ENCODE measurements around the gene SNCB.

Gene SNCB

DNA sequence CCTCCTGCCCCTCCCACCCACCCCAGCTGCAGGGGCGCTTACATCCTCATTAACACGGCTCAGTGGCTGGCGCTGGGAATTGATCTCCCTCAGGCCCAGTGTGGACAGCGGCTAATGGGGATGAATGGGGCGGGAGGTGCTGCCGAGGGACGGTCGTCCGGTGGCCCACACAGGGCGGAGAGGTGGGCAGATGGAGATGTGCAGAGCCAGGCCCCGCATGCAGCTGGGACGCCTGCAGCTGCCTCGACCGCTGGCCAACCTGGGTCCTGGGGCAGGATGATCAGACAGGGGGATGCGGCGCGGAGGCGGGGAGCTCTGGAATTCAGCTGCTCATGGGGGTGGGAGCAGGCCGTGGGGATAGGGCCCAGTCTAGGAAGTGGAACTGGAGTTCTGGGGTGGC is 34.6 kb upstream of the SNCB start:
- ATAC-seq (ENCODE audit: low read depth) (no peak), DNase-seq (ENCODE audit: low spot score) (no peak)
- Histone ChIP-seq H3K4me3 (ENCODE audit: severe bottlenecking) (no peak overlapping the region), H3K27me3 (ENCODE audit: insufficient read depth, poor library complexity, severe bottlenecking) (peaks cover 16% of the 10 kb centered on the region), H3K4me1 (ENCODE audit: insufficient read depth, poor library complexity, severe bottlenecking) (no peaks in the 10 kb centered on the region), H3K36me3 (ENCODE audit: low read depth) (no peaks in the 10 kb centered on the region), H3K27ac (ENCODE audit: poor library complexity, severe bottlenecking) (no peak overlapping the region), H3K9me3 (ENCODE audit: severe bottlenecking) (no peaks in the 10 kb centered on the region)
- TF ChIP-seq, protein P1, sequence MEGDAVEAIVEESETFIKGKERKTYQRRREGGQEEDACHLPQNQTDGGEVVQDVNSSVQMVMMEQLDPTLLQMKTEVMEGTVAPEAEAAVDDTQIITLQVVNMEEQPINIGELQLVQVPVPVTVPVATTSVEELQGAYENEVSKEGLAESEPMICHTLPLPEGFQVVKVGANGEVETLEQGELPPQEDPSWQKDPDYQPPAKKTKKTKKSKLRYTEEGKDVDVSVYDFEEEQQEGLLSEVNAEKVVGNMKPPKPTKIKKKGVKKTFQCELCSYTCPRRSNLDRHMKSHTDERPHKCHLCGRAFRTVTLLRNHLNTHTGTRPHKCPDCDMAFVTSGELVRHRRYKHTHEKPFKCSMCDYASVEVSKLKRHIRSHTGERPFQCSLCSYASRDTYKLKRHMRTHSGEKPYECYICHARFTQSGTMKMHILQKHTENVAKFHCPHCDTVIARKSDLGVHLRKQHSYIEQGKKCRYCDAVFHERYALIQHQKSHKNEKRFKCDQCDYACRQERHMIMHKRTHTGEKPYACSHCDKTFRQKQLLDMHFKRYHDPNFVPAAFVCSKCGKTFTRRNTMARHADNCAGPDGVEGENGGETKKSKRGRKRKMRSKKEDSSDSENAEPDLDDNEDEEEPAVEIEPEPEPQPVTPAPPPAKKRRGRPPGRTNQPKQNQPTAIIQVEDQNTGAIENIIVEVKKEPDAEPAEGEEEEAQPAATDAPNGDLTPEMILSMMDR (IDR thresholded peaks at IDR 0.05; ENCODE audit: poor library complexity, severe bottlenecking) = no peak

DNA sequence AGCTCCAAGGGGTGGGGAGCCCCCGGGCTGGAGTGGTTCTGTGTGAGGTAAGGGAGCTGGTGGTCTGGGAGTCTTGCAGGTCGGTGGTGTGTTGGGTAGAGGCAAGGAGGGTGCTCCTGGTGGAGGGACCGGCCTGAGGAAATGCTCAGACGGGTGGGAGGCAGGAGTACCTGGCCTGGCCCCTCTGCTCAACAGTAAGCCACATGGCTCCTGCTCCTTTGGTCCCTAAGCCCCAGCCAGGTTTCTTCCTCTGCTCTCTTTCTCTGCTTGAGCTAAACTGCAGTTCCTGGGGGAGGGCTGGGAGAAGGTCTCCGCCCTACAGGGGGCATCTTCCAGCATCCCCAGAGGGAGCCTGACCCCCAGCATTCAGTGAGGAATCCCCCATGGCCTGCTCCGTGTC is 34.1 kb upstream of the SNCB start:
- no peak overlapping the region for H3K27ac ChIP-seq (ENCODE audit: poor library complexity, severe bottlenecking)
- no peak overlapping the region for H3K4me3 ChIP-seq (ENCODE audit: severe bottlenecking)
- peaks cover 13% of the 10 kb centered on the region for H3K27me3 ChIP-seq (ENCODE audit: insufficient read depth, poor library complexity, severe bottlenecking)
- no peak for DNase-seq (ENCODE audit: low spot score)
- no peaks in the 10 kb centered on the region for H3K9me3 ChIP-seq (ENCODE audit: severe bottlenecking)
- H3K36me3 ChIP-seq (ENCODE audit: low read depth) = no peaks in the 10 kb centered on the region
- TF ChIP-seq, protein P1 (IDR thresholded peaks at IDR 0.05; ENCODE audit: poor library complexity, severe bottlenecking) = no peak
- no peak for ATAC-seq (ENCODE audit: low read depth)
- no peaks in the 10 kb centered on the region for H3K4me1 ChIP-seq (ENCODE audit: insufficient read depth, poor library complexity, severe bottlenecking)

DNA sequence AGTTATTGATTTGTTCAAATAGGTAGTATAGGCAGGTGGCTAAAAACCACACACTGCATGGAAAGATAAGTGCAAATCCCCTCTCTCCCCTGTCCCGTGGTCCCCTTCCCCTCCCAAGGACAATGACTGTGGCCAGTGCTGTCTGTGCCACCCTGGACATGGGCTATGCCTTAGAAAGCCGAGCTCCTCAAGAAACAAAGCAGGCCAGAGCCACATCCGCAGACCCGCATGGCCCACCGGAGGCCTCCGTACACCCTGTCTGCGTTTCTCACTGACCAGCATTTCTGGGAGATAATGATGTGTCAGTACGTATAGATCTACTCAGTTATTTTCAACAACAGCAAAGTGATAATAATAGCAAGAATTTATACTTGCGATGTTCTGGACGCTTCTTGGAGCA is 33.2 kb upstream of the SNCB start:
- no peak overlapping the region for H3K4me3 ChIP-seq (ENCODE audit: severe bottlenecking)
- H3K27ac ChIP-seq (ENCODE audit: poor library complexity, severe bottlenecking) = no peak overlapping the region
- no peaks in the 10 kb centered on the region for H3K9me3 ChIP-seq (ENCODE audit: severe bottlenecking)
- no peaks in the 10 kb centered on the region for H3K4me1 ChIP-seq (ENCODE audit: insufficient read depth, poor library complexity, severe bottlenecking)
- TF ChIP-seq, protein P1 (IDR thresholded peaks at IDR 0.05; ENCODE audit: poor library complexity, severe bottlenecking) = no peak
- H3K27me3 ChIP-seq (ENCODE audit: insufficient read depth, poor library complexity, severe bottlenecking) = peaks cover 13% of the 10 kb centered on the region
- DNase-seq (ENCODE audit: low spot score) = no peak
- ATAC-seq (ENCODE audit: low read depth) = no peak
- H3K36me3 ChIP-seq (ENCODE audit: low read depth) = no peaks in the 10 kb centered on the region

DNA sequence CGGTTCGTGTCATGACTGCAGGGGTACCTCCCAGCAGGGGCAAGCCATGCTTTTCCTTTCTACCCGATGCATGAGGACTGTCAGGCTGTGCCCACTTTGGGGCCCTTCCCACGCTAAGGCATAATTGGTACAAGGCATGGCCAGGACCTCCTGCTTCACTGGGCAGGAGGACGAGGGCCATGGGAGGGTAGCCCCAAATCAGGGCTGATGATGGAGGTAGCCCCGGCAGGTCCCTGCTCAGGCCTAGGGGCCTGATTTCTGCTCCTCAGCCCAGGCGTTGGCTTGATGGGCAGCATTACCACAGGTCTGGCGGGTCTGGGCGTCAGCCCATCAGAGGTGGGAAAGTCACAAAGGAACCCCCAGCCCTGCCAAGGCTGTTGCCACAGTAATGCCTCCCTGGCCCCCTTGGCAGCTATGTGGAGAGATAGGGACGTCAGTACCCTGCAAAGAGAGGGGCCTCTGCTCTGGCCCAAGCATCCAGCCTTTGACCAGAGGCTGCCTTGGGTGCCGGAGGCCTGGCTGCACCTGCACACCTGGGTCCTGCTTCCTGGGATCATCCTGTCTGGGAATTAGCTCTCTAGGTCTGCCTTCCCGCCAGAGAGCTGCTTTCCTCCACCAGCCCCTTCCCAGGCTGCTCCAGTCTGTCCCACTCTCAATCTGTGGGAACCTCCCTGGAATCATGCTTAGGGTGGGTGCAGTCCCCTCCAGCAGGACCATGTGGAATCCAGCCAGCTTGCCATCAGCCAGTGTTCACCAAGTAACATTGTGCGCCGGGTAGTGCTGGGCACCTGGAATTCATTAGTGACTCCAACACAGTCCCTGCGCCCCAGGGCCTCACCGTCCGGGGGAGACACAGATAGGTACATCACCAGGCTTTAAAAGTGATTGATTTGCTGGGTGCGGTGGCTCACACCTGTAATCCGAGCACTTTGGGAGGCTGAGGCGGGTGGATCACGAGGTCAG is 32.3 kb upstream of the SNCB start:
- Histone ChIP-seq H3K4me1 (ENCODE audit: insufficient read depth, poor library complexity, severe bottlenecking) (no peaks in the 10 kb centered on the region), H3K36me3 (ENCODE audit: low read depth) (no peaks in the 10 kb centered on the region), H3K9me3 (ENCODE audit: severe bottlenecking) (no peaks in the 10 kb centered on the region), H3K4me3 (ENCODE audit: severe bottlenecking) (no peak overlapping the region), H3K27ac (ENCODE audit: poor library complexity, severe bottlenecking) (no peak overlapping the region), H3K27me3 (ENCODE audit: insufficient read depth, poor library complexity, severe bottlenecking) (peaks cover 12% of the 10 kb centered on the region)
- no peak for ATAC-seq (ENCODE audit: low read depth)
- no peak for DNase-seq (ENCODE audit: low spot score)
- TF ChIP-seq, protein P1 (IDR thresholded peaks at IDR 0.05; ENCODE audit: poor library complexity, severe bottlenecking) = no peak

DNA sequence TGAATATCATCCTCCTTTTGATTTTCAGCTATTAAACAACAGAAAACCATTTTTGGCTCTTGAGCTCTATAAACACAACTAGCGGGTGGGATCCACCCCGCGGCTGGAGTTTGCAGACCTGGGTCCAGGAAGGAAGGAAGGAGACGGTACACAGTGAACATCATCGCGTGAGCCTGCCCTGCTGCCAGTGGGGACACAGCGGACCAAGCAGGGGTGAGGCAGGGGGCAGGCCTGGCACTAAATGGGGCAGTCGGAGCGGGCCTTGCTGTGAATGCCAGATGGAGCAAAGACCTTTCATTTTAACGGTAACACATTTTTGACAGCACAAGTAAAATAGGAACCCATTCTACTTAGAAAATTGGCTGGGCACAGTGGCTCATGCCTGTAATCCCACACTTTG is 31.3 kb upstream of the SNCB start:
- DNase-seq (ENCODE audit: low spot score) (no peak), ATAC-seq (ENCODE audit: low read depth) (no peak)
- Histone ChIP-seq H3K27me3 (ENCODE audit: insufficient read depth, poor library complexity, severe bottlenecking) (peaks cover 5% of the 10 kb centered on the region), H3K36me3 (ENCODE audit: low read depth) (peaks cover 3% of the 10 kb centered on the region; the same call in 1 of the 2 replicates), H3K4me1 (ENCODE audit: insufficient read depth, poor library complexity, severe bottlenecking) (no peaks in the 10 kb centered on the region), H3K4me3 (ENCODE audit: severe bottlenecking) (no peak overlapping the region), H3K9me3 (ENCODE audit: severe bottlenecking) (no peaks in the 10 kb centered on the region), H3K27ac (ENCODE audit: poor library complexity, severe bottlenecking) (no peak overlapping the region)
- TF ChIP-seq, protein P1 (IDR thresholded peaks at IDR 0.05; ENCODE audit: poor library complexity, severe bottlenecking) = no peak

Data from RWPE2 (cell line).